Vagina (tissue), 2 donors: ENCODE measurements around the gene NCCRP1. TPM values are rescaled to one million over a fixed set of nuclear protein-coding genes. Genes with fewer than 3 reads are reported as not detected.
A peak's percentile ranks its signal among the peaks of the same experiment; 100 is the strongest.
"Not testable (repeated sequence)": the region's sequence is repeated elsewhere in the genome, so short reads cannot be mapped to it uniquely, and the experiment has no call there.

Experiments
- DNase-seq, 2 donors: peaks; one replicate each; pipeline ENCODE4 v3.0.0-alpha.2; 2017; ENCODE audit errors: extremely low spot score in 2 of 2
- H3K27ac ChIP-seq: fragments of 200-600 bp; sonication (generic); one replicate; pipeline ENCODE4 v1.5.1; 2019
- H3K27me3 ChIP-seq: fragments of 200-600 bp; sonication (generic); one replicate; pipeline ENCODE4 v1.5.1; 2019
- H3K36me3 ChIP-seq, 2 donors: fragments of 200-600 bp; sonication (generic); one replicate each; pipeline ENCODE4 v1.5.1; 2017 to 2019
- H3K4me1 ChIP-seq: fragments of 200-600 bp; sonication (generic); one replicate; pipeline ENCODE4 v1.5.1; 2019
- H3K4me3 ChIP-seq, 2 donors: fragments of 200-600 bp; sonication (generic); 1 replicate in 1 of 2; 2 replicates in 1 of 2; pipeline ENCODE4 v1.5.1; 2016 to 2019
- H3K9me3 ChIP-seq: fragments of 200-600 bp; sonication (generic); one replicate; pipeline ENCODE4 v1.5.1; 2019
- CTCF ChIP-seq, 3 experiments: fragments of 450-650 bp in 2 of 3; fragments of 200-600 bp in 1 of 3; sonication (generic) in 1 of 3; IDR thresholded peaks; one replicate each; pipeline ENCODE4 v1.5.1; 2017 to 2019; ENCODE audit warnings: antibody characterized with exemption in 3 of 3, mild to moderate bottlenecking in 2 of 3, moderate library complexity in 2 of 3
- POLR2A ChIP-seq, 2 donors: fragments of 450-650 bp; IDR thresholded peaks; one replicate each; pipeline ENCODE4 v1.6.1; 2017; ENCODE audit warnings: antibody characterized with exemption in 2 of 2, mild to moderate bottlenecking in 2 of 2, moderate library complexity in 2 of 2
- POLR2AphosphoS5 ChIP-seq, 2 donors: sonication (generic); formaldehyde crosslinking; IDR thresholded peaks; one replicate each; pipeline ENCODE4 v1.9.0; 2017; ENCODE audit warnings: antibody characterized with exemption in 2 of 2, mild to moderate bottlenecking in 2 of 2, low read depth in 1 of 2; ENCODE audit not compliant: insufficient read depth in 1 of 2
- intact Hi-C: fragments of 100-400 bp; cut with DNase I; formaldehyde crosslinking; loops from one replicate; pipeline ENCODE4 v1.15.1; 2023
- total RNA-seq: library from RNA; depleted of rRNA; stranded (reverse); fragments of >200 nt; gene quantifications from one replicate; pipeline ENCODE4 v1.2.3, GENCODE V29; 2016

NCCRP1 gene
- total RNA-seq, 1 donor from 2014 or later, result 41.7 TPM

- Histone ChIP-seq H3K36me3 (no peaks in the 10 kb centered on the region), H3K27ac (no peak overlapping the region), H3K4me3 (no peak overlapping the region), H3K27me3 (no peaks in the 10 kb centered on the region), H3K4me1 (no peaks in the 10 kb centered on the region), H3K9me3 (no peaks in the 10 kb centered on the region)
- no peak for TF ChIP-seq POLR2AphosphoS5 (IDR thresholded peaks at IDR 0.05; ENCODE audit: insufficient read depth in 1 of 2, low read depth in 1 of 2)
- TF ChIP-seq CTCF (IDR thresholded peaks at IDR 0.05), result no peak
- no peak for TF ChIP-seq POLR2A (IDR thresholded peaks at IDR 0.05)
- DNase-seq, result no peak
- intact Hi-C loops, result no loop called here
These were observed 15.1 kb downstream of the NCCRP1 start for GRCh38 chr19:39211731-39212374.

- no peaks in the 10 kb centered on the region for H3K36me3 ChIP-seq
- H3K9me3 ChIP-seq, result no peaks in the 10 kb centered on the region
- intact Hi-C loops, result no loop called here
- H3K27me3 ChIP-seq, result no peaks in the 10 kb centered on the region
- no peak overlapping the region for H3K27ac ChIP-seq
- TF ChIP-seq POLR2AphosphoS5 (IDR thresholded peaks at IDR 0.05; ENCODE audit: insufficient read depth in 1 of 2, low read depth in 1 of 2) (no peak), CTCF (IDR thresholded peaks at IDR 0.05) (peak in 1 of 3 experiments; percentile 11)
- no peak for DNase-seq
- no peaks in the 10 kb centered on the region for H3K4me1 ChIP-seq
- H3K4me3 ChIP-seq, result no peak overlapping the region
These were observed 15.6 kb downstream of the NCCRP1 start for GRCh38 chr19:39212375-39212742.

GRCh38 chr19:39215323-39215722, 18.6 kb downstream of the NCCRP1 start:
- H3K27ac ChIP-seq, H3K9me3 ChIP-seq, intact Hi-C loops, H3K4me1 ChIP-seq, H3K4me3 ChIP-seq, H3K36me3 ChIP-seq, H3K27me3 ChIP-seq, DNase-seq: not testable (repeated sequence)

- Histone ChIP-seq H3K36me3 (no peaks in the 10 kb centered on the region), H3K4me3 (no peak overlapping the region), H3K9me3 (no peaks in the 10 kb centered on the region), H3K4me1 (no peaks in the 10 kb centered on the region), H3K27me3 (no peaks in the 10 kb centered on the region), H3K27ac (no peak overlapping the region)
- intact Hi-C loops, result no loop called here
- TF ChIP-seq POLR2AphosphoS5 (IDR thresholded peaks at IDR 0.05; ENCODE audit: insufficient read depth in 1 of 2, low read depth in 1 of 2) (no peak), CTCF (IDR thresholded peaks at IDR 0.05) (no peak), POLR2A (IDR thresholded peaks at IDR 0.05) (no peak)
- DNase-seq, result no peak
These were observed 20.3 kb downstream of the NCCRP1 start for GRCh38 chr19:39217094-39217493.

GRCh38 chr19:39218230-39219007, 21.7 kb downstream of the NCCRP1 start:
- DNase-seq, result no peak
- intact Hi-C loops, result no loop called here
- Histone ChIP-seq H3K27ac (no peak overlapping the region), H3K4me3 (no peak overlapping the region), H3K36me3 (no peaks in the 10 kb centered on the region), H3K27me3 (no peaks in the 10 kb centered on the region), H3K9me3 (no peaks in the 10 kb centered on the region), H3K4me1 (no peaks in the 10 kb centered on the region)
- TF ChIP-seq POLR2A (IDR thresholded peaks at IDR 0.05) (no peak), CTCF (IDR thresholded peaks at IDR 0.05) (no peak), POLR2AphosphoS5 (IDR thresholded peaks at IDR 0.05; ENCODE audit: insufficient read depth in 1 of 2, low read depth in 1 of 2) (no peak)

GRCh38 chr19:39219108-39219507, 22.3 kb downstream of the NCCRP1 start:
- H3K4me3 ChIP-seq, H3K27me3 ChIP-seq, DNase-seq, H3K9me3 ChIP-seq, H3K36me3 ChIP-seq, intact Hi-C loops, H3K4me1 ChIP-seq, H3K27ac ChIP-seq: not testable (repeated sequence)
